Ectodermal cell (in vitro differentiated cells): ENCODE results near the gene MYT1.
"Not testable (repeated sequence)": the region's sequence is repeated elsewhere in the genome, so short reads cannot be mapped to it uniquely, and the experiment has no call there.

ENCODE experiments used
- H3K27ac ChIP-seq: 2 replicates; pipeline ENCODE4 v1.7.0; 2013; ENCODE audit warnings: mild to moderate bottlenecking, low read depth, low read length; ENCODE audit not compliant: insufficient read depth, poor library complexity, severe bottlenecking
- H3K27me3 ChIP-seq: 2 replicates; pipeline ENCODE4 v1.7.0; 2013; ENCODE audit warnings: mild to moderate bottlenecking, low read length; ENCODE audit not compliant: insufficient read depth, control insufficient read depth, poor library complexity, severe bottlenecking
- H3K36me3 ChIP-seq: one replicate; pipeline ENCODE4 v1.7.0; 2013; ENCODE audit warnings: low read length; ENCODE audit not compliant: control insufficient read depth, insufficient read depth
- H3K4me1 ChIP-seq: one replicate; pipeline ENCODE4 v1.7.0; 2013; ENCODE audit warnings: low read length; ENCODE audit not compliant: control insufficient read depth, insufficient read depth
- H3K4me3 ChIP-seq: 2 replicates; pipeline ENCODE4 v1.7.0; 2013; ENCODE audit warnings: low read depth, low read length, control low read depth; ENCODE audit not compliant: insufficient read depth
- H3K9me3 ChIP-seq: 2 replicates; pipeline ENCODE4 v1.7.0; 2013; ENCODE audit warnings: mild to moderate bottlenecking, low read length, moderate library complexity; ENCODE audit not compliant: control insufficient read depth
- WGBS, 2 experiments: methylation state at CpG; one replicate each; pipeline ENCODE4 v1.1.7; 2013; ENCODE audit warnings: missing lambda C conversion rate in 2 of 2; 5-methylcytosine and 5-hydroxymethylcytosine counted together

MYT1 gene

DNA sequence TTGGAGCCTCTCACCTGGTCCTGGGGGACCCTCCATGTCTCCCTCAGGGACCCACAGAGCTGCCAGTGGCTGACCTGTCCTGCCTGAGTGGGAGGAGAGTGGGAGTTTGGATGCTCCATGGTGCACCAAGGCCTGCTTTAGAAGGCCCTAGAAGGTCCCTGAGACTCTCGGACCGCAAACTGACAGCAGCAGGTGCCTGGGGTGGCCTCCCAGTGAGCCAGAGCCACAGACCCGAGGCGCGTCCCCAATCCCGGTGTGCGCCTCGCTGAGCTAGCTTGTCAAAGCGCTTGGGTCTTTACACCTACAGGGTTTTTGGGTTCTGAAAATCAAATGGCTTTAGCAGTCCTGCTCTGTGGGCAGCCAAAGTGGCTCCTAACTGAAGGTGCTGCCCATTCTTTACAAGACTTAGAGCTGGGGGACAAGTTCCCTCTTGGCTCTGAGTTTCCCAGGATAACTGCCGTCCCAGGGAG lies 4.9 kb downstream of the MYT1 start:
- H3K36me3 ChIP-seq = no peaks in the 10 kb centered on the region
- H3K27ac ChIP-seq = no peak overlapping the region
- 94 to 96% methylated on average over 10 of the region's 10 CpGs for WGBS, 2 experiments
- H3K27me3 ChIP-seq = peaks cover 16% of the 10 kb centered on the region
- no peak overlapping the region for H3K4me3 ChIP-seq
- H3K4me1 ChIP-seq = no peaks in the 10 kb centered on the region
- no peaks in the 10 kb centered on the region for H3K9me3 ChIP-seq

DNA sequence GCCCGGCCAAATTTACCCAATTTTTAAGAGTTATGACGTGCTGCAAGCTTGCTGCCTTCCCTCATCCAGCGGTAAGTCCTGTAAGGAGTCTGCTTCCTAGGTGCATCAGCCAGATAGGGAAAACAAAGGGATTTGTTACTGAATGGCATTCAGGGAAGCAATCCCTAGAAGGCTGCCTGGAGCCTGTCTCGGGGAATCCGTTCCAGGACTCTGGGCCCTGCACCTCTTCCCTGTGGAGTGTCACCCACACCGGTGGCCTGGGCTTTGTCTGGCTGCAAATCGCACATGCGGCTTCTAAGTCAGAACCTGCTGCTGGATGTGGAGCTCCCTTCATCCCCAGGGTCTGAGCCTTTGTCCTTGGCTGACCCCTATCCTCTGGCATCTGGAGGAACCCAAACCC lies 7.0 kb downstream of the MYT1 start:
- Histone ChIP-seq H3K27ac (no peak overlapping the region), H3K27me3 (peaks cover 9% of the 10 kb centered on the region), H3K36me3 (no peaks in the 10 kb centered on the region), H3K4me1 (no peaks in the 10 kb centered on the region), H3K4me3 (no peak overlapping the region), H3K9me3 (no peaks in the 10 kb centered on the region)
- 85 to 88% methylated on average over 8 of the region's 8 CpGs for WGBS, 2 experiments

- Histone ChIP-seq H3K9me3 (no peaks in the 10 kb centered on the region), H3K4me3 (no peak overlapping the region), H3K27me3 (peaks cover 17% of the 10 kb centered on the region), H3K27ac (no peak overlapping the region), H3K4me1 (peaks cover 16% of the 10 kb centered on the region), H3K36me3 (no peaks in the 10 kb centered on the region)
- 89 to 92% methylated on average over 4 of the region's 4 CpGs for WGBS, 2 experiments
Measured at GRCh38 chr20:64173116-64173515, 8.9 kb downstream of the MYT1 start.

DNA sequence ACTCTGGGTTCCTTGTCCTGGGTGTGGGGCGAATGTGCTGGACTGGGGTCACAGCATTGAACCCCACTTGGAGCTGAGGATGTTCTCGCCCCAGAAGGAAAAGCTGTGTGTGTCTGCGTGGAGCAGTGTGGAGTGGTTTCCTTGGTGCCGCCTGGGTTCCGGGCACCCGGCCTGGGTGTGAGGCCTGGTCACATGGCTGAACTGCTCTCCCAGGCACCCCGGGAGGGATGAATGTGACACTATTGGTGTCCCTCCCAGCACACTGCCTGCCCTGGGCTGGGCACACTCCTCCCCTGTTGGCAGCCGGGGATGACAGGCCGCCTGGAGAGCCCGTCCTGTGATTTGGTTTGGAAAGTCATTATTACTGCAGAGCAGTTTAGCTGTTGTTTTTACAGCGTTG lies 12.3 kb downstream of the MYT1 start:
- no peak overlapping the region for H3K4me3 ChIP-seq
- H3K27ac ChIP-seq = no peak overlapping the region
- 20 to 23% methylated on average over 11 of the region's 11 CpGs for WGBS, 2 experiments

DNA sequence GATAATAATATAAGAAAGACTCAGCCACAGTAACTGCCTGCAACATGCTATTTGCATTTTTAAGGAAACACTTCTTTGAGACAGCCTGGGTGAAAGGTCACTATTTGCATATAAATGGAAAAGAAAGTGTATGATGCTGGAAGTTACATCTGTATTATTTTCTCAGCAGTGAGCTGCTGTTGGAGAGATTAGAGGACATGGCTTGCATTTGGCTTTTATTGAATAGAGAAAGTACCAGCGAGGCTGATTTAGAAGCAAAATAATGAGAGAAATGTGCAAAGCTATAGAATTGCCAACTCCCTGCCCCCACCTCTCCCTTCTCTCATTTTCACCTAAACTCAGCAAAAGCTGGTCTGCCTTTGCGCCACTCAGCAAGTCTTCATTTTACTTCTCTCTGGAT lies 12.7 kb downstream of the MYT1 start:
- Histone ChIP-seq H3K9me3 (no peaks in the 10 kb centered on the region), H3K4me3 (no peak overlapping the region), H3K27me3 (peaks cover 17% of the 10 kb centered on the region), H3K36me3 (no peaks in the 10 kb centered on the region), H3K27ac (no peak overlapping the region), H3K4me1 (peaks cover 16% of the 10 kb centered on the region)
- 16 to 36% methylated on average over 2 of the region's 2 CpGs for WGBS, 2 experiments

More for the DNA sequence above, 12.3 kb downstream of the MYT1 start:
- Histone ChIP-seq H3K4me1 (peaks cover 16% of the 10 kb centered on the region), H3K36me3 (no peaks in the 10 kb centered on the region), H3K27me3 (peaks cover 17% of the 10 kb centered on the region), H3K9me3 (no peaks in the 10 kb centered on the region)

DNA sequence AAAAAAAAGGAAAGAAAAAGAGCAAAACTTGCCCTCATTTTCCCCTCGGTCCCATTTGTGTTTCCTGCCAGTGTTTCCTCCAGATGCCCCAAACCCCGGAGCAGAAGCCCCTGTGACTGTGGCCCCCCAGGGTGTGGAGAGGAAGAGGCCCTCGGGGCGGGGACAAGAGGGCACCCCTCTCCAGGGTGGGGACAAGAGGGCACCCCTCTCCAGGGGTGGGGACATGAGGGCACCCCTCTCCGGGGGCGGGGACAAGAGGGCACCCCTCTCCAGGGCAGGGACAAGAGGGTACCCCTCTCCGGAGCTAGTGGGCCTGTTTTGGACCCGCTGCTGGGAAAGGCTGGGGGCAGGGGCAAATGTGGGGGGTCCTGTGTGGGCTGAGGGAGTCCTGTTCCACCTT lies 13.1 kb downstream of the MYT1 start:
- Histone ChIP-seq H3K9me3 (no peaks in the 10 kb centered on the region), H3K4me1 (peaks cover 16% of the 10 kb centered on the region), H3K27me3 (peaks cover 17% of the 10 kb centered on the region), H3K27ac (no peak overlapping the region), H3K4me3 (no peak overlapping the region), H3K36me3 (no peaks in the 10 kb centered on the region)
- 59 to 61% methylated on average over 8 of the region's 8 CpGs for WGBS, 2 experiments

- Histone ChIP-seq H3K4me1 (peaks cover 16% of the 10 kb centered on the region), H3K27me3 (peaks cover 17% of the 10 kb centered on the region), H3K4me3 (no peak overlapping the region), H3K9me3 (no peaks in the 10 kb centered on the region), H3K27ac (no peak overlapping the region), H3K36me3 (no peaks in the 10 kb centered on the region)
- 88 to 90% methylated on average over 4 of the region's 4 CpGs for WGBS, 2 experiments
Measured at GRCh38 chr20:64177787-64178186, 13.5 kb downstream of the MYT1 start.

DNA sequence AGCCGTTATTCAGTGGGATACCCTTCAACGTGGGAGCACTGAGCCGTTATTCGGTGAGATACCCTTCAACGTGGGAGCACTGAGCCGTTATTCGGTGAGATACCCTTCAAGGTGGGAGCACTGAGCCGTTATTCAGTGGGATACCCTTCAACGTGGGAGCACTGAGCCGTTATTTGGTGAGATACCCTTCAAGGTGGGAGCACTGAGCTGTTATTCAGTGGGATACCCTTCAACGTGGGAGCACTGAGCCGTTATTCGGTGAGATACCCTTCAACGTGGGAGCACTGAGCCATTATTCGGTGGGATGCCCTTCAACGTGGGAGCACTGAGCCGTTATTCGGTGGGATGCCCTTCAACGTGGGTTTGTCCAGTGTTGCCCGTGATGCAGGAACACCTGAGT lies 14.7 kb downstream of the MYT1 start:
- peaks cover 16% of the 10 kb centered on the region for H3K4me1 ChIP-seq
- WGBS, 2 experiments = 94 to 96% methylated on average over 20 of the region's 20 CpGs
- not testable (repeated sequence) for H3K36me3 ChIP-seq, H3K27ac ChIP-seq, H3K4me3 ChIP-seq, H3K9me3 ChIP-seq, H3K27me3 ChIP-seq

GRCh38 chr20:64179805-64180204 lies 15.6 kb downstream of the MYT1 start:
- no peak overlapping the region for H3K27ac ChIP-seq
- H3K4me1 ChIP-seq = peaks cover 16% of the 10 kb centered on the region
- no peaks in the 10 kb centered on the region for H3K36me3 ChIP-seq
- H3K27me3 ChIP-seq = peaks cover 9% of the 10 kb centered on the region
- no peak overlapping the region for H3K4me3 ChIP-seq
- 87 to 92% methylated on average over 6 of the region's 6 CpGs for WGBS, 2 experiments
- H3K9me3 ChIP-seq = no peaks in the 10 kb centered on the region

- Histone ChIP-seq H3K9me3 (no peaks in the 10 kb centered on the region), H3K4me3 (no peak overlapping the region), H3K4me1 (peaks cover 16% of the 10 kb centered on the region), H3K36me3 (no peaks in the 10 kb centered on the region), H3K27ac (no peak overlapping the region), H3K27me3 (peaks cover 9% of the 10 kb centered on the region)
- 91 to 96% methylated on average over 7 of the region's 7 CpGs for WGBS, 2 experiments
Measured at GRCh38 chr20:64180673-64181072, 16.4 kb downstream of the MYT1 start.

DNA sequence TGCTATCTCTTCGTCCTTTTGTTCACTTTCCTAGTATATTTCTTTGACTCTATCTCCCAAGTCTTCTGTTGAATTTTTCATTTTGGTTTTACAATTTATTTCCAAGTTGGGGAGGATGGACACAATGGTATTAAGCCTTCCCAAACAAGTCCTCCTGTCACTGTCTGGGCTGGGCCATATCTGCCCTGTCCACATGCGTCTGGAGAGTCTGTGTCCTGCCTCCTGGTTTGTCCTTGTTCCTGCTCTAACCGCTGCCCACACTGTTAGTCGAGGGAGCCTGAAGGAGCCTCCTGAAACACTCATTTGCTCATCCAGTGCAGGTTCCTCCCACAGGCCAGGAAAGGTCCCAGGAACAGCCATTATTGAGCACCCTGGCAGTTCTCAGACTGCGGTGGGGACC lies 17.1 kb downstream of the MYT1 start:
- WGBS, 2 experiments = 91 to 94% methylated on average over 5 of the region's 5 CpGs
- Histone ChIP-seq H3K27me3 (peaks cover 6% of the 10 kb centered on the region), H3K4me3 (no peak overlapping the region), H3K27ac (no peak overlapping the region), H3K4me1 (peaks cover 16% of the 10 kb centered on the region), H3K9me3 (no peaks in the 10 kb centered on the region), H3K36me3 (no peaks in the 10 kb centered on the region)
